GM12801 (cell line): ENCODE results near the gene NRGN.

Experiments used
- CTCF ChIP-seq: IDR thresholded peaks from one replicate; pipeline ENCODE4 v1.5.1; 2011; ENCODE audit warnings: control low read depth; ENCODE audit not compliant: insufficient read length; ENCODE audit errors: extremely low read depth

NRGN gene

GRCh38 chr11:124742555-124742954 is 2.8 kb downstream of the NRGN start:
- no peak for TF ChIP-seq CTCF

- no peak for TF ChIP-seq CTCF
Observed at GRCh38 chr11:124743050-124743449, 3.3 kb downstream of the NRGN start.

- TF ChIP-seq CTCF = no peak
Observed at GRCh38 chr11:124745270-124745834, 5.6 kb downstream of the NRGN start.

GRCh38 chr11:124745835-124746620 is 6.3 kb downstream of the NRGN start:
- no peak for TF ChIP-seq CTCF

- no peak for TF ChIP-seq CTCF
Observed at GRCh38 chr11:124746621-124747243, 7.0 kb downstream of the NRGN start.

GRCh38 chr11:124747406-124748099 is 7.8 kb downstream of the NRGN start:
- no peak for TF ChIP-seq CTCF

GRCh38 chr11:124748100-124748418 is 8.3 kb downstream of the NRGN start:
- TF ChIP-seq CTCF = no peak
